Umbilical cord (tissue), 2 donors: ENCODE data around the gene CPLX1. TPM values are rescaled to one million over a fixed set of nuclear protein-coding genes. Genes with fewer than 3 reads are reported as not detected.
"Not testable (repeated sequence)": the region's sequence is repeated elsewhere in the genome, so short reads cannot be mapped to it uniquely, and the experiment has no call there.

Experiments
- DNase-seq: peaks from one replicate; pipeline ENCODE4 v3.0.0-alpha.2; 2015; ENCODE audit warnings: low spot score
- total RNA-seq: library from RNA; depleted of rRNA; stranded (reverse); fragments of >200 nt; gene quantifications from one replicate; pipeline ENCODE4 v1.2.3, GENCODE V29; 2014; ENCODE audit warnings: low replicate concordance; ENCODE audit not compliant: insufficient read depth

Gene CPLX1
- total RNA-seq, 1 donor from 2014 or later: not detected

DNA sequence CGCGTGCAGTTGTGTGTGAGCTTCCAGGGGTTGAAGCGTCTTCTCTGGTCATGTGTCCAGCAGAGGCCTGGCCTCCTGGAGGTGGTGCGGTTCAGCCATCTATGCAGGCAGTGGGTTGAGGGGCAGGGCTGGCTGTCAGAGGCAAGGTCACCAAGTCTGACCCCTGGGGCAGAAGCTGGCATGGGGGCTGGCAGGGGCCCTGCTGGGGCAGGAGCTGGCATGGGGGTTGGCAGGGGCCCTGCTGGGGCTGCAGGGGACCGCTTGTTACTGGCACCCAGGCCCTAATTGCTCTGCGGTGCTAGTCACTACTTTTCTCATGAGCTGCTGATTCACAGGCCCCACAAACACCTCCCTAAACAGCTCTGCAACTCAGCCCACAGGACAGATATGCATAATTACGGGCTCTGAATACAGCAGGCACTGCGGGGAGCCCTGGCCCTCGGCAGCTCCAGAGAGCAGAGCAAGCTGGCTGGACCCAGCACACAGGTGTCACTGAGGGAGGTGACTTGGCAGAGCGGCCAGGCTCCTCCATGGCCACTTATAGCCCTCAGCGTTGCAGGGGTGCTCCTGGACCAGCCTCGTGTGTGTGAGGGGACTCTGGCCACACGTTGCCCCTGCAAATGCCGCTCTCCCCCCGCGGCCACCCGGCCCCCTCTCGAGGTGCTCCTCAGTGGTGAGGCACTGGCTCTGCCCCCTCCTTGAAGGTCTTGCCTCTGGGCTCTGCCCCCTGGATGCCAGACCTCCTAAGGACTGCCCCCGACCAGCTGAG is 32.7 kb downstream of the CPLX1 start:
- no peak for DNase-seq

DNA sequence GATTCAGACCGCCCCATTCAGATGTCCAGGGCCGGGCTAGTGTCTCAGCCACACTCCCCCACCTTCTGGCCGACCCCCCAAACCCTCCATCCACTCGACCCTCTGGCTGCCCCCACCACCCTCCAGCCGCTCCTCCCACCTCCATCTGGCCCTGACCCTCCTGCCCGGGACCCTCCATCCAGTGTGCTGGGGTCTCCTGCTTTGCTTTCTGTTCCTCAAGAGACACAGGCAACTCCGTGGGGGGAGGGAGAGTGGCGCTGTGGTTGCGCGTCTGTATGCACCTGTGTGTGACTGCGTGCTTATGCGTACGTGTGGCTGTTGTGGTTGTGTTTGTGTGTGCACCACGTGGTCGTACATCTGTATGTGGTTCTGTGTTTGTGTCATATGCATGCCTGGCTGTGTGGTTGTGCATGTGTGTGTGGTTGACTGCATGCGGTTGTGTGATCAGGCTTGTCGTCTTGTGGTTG is 33.3 kb downstream of the CPLX1 start:
- DNase-seq: no peak

DNA sequence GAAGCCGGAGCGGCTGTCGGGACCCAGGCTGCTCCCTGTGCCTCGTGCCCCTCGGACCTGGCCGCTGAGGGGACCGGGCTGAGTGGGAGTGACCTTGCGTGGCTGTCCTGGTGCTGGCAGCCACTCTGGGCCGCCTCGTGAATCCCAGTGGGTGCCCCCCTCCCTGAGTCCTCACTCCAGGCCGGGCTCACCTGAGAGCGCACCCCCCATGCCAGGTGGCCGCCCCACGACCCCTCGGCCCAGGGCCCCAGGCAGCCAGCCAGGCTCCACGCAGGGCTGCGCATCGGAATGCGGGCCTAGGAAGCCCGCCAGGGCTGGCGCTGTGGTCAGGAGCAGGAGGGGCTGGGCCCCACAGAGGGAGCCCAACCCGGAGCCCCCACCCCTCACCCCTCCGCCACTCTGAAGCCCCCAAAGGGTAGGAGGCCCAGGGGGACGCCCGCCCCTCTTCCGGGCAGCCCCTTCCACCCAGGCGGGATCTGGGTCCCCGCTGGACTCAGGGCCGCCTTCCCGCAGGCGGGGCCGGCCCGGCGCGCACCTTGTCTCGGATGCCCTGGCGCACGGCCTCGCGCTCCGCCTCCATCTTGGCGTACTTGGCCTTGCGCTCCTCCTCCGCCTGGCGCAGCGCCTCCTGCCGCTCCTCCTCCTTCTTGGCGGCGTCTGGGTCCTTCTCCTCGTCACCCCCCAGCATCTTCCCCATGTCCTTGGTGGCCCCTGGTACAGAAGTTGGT is 33.9 kb downstream of the CPLX1 start:
- DNase-seq: no peak

DNA sequence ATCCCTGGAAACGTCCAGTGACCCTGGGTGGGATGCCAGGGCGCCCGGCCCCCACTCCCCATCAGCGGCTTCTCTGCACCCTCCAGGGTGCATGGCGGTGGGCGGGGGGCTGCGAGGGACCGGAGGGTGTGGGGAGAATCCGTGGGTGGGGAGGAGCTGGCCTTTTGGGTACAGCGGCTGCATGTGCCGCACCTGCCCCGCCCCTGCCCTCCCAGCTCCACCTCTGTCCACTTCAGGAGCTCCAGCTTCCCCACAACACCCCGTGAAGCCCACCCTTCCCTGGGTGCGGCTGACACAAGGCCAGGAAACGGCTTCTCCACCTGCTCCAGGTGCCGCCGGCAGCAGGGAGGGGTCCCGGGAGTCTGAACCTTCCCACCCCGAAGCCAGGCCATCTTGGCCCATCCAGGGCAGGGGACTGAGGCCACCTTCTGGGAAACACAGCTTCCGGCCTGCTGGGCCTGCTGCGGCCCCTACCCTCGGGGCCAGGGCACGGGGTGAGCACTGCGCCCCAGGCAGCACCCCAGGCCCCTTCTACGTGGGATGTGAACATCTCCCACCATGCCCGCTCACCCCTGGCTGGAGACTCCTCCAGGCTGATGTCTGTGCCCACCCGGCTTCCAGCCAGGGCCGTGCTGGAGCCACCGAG is 34.6 kb downstream of the CPLX1 start:
- DNase-seq: no peak

DNA sequence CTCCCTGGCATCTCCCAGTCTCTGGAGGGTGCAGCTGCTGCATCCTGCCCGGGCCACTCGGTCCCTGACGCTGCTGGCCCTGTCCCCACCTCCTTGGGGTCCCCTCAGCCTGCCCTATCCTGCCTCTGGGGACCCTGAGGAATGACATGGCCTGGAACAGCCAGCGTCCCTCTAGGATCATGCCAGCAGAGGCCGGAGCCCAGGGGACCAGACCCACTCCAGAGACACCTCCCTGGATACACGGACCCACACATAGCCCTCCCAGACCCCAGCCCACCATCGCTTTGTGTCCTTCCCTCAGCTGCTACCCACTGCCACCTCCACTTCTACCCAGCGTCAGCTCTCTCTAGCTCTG is 35.5 kb downstream of the CPLX1 start:
- DNase-seq: no peak

DNA sequence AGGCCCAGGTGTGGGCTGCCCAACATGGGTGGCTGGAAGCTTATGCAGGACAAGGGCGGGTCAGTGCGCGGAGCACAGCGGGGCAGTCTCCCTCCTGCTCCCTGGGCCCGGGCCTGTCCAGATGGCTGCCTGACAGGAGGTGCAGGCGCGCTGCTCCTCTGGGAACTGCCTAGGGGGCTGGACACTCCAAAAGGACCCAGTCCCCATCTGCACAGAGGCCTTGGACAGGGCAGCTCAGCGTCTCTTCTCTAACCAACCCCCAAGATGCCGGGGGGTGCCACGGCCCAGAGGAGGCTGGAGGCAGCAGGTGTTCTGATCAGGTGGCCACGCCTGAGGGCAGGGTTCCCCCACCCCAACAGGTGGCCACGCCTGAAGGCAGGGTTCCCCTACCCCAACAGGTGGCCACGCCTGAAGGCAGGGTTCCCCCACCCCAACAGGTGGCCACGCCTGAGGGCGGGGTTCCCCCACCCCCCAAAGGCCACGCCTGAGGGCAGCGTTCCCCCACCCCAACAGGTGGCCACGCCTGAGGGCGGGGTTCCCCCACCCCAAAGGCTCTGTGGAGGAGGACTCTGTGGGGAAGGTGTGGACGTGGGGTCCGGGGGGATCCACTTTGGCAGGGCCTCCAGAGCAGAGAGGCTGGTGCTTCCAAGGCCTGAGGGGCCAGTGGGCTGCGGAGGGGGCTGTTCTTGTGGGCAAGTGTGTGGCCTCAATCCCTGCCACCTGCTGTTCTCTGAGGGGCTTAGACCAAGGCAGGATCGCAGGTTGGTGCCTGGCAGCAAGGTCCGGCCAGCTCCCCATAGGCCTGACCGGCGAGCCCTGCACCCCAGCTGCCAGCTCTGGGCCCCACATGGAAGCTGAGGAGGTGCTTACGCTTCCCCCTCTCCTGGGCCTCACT is 36.1 kb downstream of the CPLX1 start:
- DNase-seq: no peak

DNA sequence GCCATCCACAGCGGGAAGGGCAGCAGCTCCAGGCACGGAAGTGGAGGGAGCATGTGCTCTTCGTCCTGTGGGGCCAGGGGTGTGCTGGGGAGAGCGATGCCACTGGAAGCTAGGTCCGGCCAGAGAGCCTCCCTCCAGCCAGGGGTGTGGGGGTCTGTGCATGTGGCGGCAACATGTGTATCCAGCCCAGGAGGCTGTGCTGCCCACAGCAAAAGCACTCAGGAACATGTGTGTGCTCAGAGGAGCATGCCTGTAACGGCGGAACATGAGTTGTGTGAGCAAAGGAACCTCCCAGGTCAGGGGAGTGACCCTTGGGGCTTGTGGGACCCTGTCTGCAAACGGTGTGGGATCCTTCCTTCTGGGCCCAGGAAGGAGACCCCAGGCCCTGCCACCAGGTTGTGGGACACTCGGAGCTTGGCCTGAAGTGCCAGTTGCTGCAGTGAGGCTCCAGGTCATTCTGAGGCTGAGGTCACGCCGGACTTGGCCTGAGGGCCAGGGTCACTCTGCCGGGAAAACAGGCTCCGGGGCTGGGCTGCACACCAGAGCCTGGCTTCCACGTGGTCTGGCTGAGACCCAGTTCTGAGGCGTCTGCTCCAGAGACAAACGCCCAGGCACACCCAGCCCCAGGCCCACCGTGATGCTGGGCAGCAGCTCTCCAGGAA is 37.2 kb downstream of the CPLX1 start:
- no peak for DNase-seq

DNA sequence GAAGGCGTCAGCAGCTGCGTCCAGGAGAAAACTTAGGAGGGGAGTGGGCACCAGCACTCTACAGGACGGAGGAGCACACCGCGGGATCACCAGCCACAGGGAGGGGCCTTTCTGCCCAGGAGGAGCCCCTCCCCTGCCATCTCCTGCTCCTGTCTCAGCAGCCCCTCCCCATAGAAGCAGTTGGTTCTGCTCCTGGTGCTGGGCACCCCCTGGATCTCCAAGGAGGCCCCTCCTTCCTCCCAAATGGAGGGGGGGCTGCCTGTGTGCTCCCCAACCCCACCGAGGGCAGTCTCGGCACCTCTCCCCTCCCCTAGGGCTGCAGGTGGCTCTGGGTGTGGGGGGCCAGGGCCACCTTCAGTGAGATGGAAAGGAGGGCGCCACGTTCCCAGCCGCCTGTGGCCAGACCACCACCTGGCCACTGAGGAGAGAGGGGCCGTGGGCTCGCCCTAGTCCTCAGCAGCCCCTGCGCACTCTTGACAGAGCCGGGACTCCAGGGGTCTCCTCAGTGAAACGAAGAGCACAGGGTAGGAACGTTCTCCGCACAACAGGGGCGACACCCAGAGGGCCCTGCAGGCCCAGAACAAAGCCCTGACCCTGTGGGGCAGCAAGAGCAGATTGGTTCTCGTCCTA is 37.8 kb downstream of the CPLX1 start:
- no peak for DNase-seq

DNA sequence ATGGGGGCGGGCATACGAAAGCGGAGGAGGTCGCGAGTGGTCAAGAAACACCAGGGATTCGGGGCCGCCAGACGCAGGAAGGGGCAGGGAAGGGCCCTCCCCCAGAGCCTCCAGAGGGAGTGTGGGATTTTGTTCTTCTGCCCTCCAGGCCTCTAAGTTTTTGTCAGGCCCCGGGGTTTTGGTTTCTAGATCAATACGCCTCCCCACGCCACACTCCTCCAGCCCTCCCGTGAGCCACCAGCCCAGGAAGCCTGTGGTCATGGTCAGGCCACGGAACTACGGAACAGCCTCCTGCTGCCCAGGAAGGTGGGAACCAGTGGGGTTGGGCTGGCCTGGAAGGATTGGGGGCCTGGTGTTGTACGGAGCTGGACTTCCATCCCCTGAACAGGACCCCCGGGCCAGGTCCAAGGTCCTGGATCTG is 38.4 kb downstream of the CPLX1 start:
- DNase-seq: no peak

DNA sequence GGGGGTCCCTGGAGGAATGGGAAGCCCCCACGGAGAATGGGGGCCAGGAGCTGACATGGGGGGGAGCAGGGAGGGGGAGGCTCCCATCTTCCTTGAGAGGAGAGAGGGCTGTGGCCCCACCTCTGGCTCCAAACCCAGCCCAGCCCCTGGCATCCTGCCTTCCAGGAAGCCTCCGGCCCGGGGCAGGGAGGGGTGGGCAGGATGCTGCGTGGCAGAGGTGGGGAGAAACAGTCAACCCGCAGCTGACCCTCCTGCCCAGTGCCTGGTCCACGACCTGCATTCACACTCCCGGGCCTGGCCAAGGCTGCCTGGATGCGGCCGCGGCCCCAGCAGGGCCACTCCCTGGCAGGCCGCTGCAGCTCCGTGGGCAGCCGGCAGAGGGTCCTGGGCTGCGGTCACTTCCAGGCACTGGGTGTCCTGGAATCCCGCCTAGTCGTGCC is 39.0 kb downstream of the CPLX1 start:
- DNase-seq: no peak

DNA sequence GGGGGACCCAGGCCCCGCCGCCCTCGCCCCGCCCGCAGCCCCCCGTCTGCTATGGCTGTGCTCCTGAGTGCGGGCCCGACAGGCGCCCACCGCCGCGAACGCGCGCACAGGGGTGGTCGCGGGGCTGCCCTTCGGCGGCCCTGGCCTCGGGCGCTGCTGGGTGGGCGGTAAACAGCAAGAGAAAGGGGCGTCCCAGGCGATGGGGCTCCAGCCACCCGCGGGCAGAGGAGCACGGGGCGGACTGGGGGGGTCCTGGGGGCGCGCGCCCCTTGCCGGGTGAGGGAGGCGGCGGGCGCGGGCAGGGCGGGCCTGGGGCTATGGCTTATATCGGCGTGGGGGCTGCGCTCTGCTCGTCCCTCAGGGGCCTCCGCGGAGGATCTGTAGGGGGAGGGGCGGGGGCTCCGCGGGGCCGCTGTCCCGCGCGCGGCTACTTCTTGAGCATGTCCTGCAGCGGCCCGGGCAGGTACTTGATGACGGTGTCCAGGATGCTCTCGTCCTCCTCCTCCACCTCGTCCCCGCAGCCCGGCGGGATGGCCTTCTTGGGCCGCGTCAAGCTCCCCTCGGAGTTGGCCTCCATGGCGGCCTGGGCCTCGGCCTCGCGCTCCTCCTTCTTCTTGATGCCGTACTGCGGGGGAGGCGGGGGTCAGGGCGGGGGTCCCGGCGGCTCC is 39.7 kb downstream of the CPLX1 start:
- no peak for DNase-seq

DNA sequence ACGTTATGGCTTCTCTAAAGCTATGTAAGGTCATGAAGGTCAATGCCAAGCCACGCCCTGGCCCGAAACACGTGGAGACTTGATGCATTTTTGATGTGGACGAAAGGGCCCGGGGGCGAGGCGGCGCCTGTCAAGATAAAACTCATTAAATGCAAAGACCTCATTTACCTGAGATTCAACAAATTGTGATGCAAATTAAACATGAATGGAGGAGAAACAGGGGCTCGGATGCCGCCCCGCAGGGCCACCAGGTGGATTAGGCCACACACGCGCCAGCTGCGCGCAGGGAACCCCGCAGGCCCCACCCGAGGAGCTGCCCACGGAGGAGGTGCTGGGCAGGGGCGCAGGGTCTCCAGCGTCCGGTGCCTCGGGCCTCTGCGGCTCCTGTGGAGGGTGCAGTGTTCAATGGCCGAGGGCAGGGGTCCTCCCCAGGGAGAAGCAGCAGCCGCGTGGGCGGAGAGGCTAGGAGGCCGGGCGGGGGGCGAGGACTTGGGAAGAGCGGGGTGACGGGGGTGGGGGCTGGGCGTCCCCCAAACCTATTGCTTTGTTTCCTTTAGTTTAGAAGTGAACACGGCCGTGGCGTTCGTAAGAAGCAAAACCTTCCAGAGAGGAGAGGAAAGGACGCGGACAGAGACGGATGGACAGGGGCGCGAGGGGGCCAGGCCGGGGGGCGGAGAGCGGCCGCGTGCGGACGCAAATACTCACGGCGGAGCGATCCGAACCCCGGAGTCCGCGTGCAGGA is 40.4 kb downstream of the CPLX1 start:
- DNase-seq: no peak

DNA sequence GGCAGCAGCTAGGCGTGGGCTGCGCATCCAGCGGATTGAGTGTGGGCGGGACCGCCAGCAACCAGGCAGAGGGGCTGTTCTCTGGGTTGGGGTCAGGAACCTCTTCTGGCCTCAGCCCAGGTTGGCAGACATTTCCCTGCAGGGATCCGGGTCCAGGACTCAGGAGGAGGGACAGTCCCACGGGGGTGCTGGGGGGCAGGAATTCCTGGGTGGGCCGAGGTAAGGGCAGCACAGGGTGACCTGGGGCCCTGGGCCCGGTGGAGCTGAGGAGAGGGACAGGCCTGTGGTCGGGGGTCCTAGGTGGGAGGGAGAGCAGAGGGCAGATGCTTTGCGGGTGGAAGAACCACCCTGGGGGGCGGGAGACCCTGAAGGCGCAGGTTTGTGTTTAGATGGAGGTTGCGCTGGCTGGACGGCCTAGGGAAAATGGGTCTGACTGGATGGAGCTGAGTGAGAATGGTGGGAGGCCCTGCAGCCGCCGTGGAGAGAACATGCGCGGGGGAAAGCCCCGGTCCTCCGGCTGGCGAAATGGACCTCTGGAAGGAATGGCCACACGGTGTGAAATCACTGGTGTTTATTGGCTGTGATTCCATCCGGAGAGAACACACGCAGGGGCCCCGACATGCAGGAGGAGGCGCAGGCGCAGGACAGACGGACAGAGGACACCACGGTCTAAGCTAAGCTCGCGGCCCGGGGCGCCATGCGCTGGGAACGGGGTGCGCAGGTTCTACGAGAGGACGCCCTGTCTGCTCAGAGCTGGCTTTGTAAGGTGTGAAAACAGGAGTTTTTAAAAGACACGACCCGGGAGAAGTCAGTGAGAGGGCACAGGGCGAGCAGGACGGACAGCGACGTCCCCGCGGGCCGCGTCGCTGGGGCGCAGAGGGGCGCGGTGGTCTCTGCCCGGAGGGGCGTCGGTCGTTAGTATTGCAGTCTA is 41.3 kb downstream of the CPLX1 start:
- DNase-seq: no peak

DNA sequence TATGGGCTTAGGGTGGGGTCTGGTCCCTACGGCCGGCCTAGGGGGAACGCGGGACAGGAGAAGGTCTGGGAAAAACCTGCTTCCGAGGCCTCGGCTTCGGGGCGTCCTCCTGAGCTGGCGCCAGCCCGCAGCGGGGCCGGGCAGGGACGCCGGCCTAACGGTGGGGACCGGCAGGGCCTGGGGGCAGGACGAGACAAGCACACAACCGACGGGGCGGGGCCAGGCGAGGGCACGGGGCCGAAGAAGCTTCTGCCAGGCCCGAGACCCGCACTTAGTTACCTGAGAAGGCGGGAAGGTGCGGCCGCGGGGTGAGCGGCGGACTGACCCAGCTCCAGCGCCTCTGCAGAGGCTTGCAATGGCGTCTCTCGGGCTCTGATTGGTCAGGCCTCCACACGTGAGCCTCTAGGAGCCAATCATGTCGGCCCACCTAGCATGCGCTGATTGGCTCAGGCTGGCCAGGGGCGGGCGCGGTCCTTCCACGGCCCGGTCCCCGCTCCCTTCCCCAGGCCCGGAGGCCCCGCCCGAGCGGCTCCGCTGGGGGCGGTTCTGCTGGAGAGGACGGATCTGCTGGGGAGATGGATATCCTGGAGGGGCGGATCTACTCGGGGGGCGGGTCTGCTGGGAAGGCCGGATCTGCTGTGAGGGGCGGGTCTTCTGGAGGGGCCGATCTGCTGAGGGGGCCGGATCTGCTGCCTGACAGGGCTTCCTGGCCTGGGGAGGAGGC is 44.3 kb downstream of the CPLX1 start:
- DNase-seq: peak; percentile 100

DNA sequence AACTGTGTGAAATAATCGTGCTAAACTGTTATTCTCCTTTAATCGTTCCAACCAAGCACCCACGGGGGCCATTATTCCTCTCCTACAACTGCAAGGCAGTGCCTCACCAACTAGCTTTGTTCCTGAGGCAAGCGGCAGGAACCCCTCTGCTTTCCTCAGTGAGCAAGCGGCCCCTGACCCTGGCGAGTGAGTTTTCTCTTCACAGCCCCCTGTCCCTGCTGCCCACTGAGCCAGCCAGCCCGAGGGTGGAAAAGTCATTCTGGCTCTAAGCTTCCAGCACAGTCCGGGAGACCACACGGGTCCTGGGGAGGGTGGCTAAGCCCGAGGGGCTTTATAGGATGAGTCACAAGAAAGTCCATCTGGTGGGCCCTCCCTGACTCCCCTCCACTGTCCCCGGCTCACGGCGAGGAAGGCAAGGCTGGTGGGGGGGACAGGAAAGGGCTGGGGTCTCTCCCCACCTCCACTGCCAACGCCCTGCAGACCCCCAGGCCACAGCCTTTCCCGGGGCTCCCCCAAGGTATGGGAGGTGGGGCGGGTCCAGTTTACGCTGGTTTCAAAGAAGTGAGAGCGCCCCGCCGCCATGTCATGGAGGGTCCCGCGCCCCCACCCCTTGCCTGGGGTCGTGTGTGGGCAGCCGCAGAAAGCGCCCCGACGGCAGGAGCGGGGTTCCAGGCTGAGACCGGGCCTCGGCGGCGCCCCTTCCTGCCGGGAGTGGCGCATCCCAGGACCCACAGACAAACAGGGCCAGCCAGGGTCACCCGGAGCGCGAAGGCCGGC is 45.0 kb downstream of the CPLX1 start:
- DNase-seq: no peak

DNA sequence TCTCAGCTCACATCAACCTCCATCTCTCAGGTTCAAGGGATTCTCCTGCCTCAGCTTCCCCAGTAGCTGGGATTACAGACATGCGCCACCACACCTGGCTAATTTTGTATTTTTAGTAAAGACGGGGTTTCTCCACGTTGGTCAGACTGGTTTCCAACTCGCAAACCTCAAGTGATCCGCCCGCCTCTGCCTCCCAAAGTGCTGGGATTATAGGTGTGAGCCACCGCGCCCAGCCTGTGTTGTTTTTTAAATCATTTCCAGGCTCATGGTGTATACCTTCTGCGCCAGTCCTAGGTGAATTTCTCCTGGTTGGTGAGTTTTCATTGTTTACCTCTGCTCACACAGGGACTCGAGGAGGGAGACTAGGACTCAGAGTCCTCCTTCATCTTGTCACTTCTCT is 45.7 kb downstream of the CPLX1 start:
- DNase-seq: not testable (repeated sequence)

DNA sequence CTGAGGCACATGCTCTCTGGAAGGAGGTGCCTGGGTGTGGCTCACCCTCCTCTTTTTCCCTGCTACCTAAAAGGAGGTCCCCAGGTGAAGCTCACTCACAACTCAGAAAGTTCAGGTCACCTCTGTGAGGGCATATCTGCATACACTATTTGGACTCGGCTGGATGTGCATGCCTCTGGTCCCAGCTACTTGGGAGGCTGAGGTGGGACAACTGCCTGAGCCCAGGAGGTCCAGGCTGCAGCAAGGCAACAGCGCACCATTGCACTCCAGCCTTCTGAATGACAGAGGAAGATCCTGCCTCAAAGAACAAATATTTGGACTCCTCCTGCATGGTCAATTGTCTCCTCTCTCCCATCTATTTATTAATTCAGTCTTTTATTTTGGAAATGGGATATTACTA is 46.4 kb downstream of the CPLX1 start:
- no peak for DNase-seq
